PFSK-1 (cell line): Measurements from ENCODE around the gene SNX33.

Experiments
- FOXP2 ChIP-seq: optimal IDR thresholded peaks from 2 replicates; pipeline ENCODE3; 2011; ENCODE audit warnings: borderline replicate concordance, control low read depth, inconsistent platforms; ENCODE audit not compliant: insufficient read depth; ENCODE audit errors: extremely low read length, extremely low read depth
- POLR2AphosphoS5 ChIP-seq: IDR thresholded peaks from 2 replicates; pipeline ENCODE4 v1.6.1; 2012; ENCODE audit warnings: low read depth, mild to moderate bottlenecking, control low read depth, low read length, moderate library complexity
- REST ChIP-seq, 2 experiments: IDR thresholded peaks; 2 replicates each; pipeline versions ENCODE4 v1.6.1 to v1.8.0; 2011 to 2012; ENCODE audit warnings: low read depth in 2 of 2, low read length in 2 of 2, control low read depth in 1 of 2, inconsistent platforms in 1 of 2, mild to moderate bottlenecking in 1 of 2, moderate library complexity in 1 of 2; ENCODE audit not compliant: insufficient read depth in 1 of 2
- SIN3A ChIP-seq: IDR thresholded peaks from 2 replicates; pipeline ENCODE4 v1.6.1; 2012; ENCODE audit warnings: mild to moderate bottlenecking, low read length, moderate library complexity, borderline replicate concordance; ENCODE audit not compliant: insufficient read depth
- TAF1 ChIP-seq: IDR thresholded peaks from 2 replicates; pipeline ENCODE4 v1.6.1; 2012; ENCODE audit warnings: low read length, control low read depth, borderline replicate concordance; ENCODE audit not compliant: insufficient read depth

SNX33 gene

DNA sequence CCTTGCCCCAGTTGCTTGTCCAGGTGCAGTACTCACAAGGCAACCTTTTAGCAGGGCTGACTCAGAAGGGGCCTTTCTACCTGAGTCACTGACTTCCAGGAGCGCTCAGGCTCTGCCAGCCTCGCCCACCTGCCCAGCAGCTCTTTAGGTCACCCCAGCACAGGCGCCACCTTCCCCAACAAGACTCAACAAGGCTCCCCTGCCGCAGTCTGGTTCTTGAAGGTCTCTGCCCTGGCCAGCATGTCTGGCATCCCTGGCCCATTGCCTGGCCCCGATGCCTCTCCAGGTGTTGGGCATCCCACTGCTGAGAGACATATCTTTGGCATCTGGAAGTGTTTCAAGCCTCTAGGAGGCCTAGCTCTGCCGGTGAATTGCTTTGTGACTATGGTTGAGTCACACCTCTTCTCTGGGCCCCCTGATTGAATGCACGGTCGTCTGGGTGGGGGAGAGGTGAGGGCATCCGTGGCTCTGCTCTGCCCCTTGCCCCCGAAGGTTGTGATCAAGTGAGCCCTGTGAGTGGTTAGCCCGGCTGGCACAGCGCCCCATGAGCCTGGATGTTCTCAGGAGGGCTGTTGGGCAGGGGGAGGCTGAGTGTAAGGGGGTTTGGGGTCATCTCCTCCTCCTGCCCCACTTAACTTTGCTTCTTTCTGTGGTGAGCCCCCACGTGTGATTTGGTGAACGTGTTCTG, 21.6 kb downstream of the SNX33 start:
- no peak for TF ChIP-seq TAF1
- TF ChIP-seq SIN3A, result no peak
- no peak for TF ChIP-seq FOXP2
- TF ChIP-seq POLR2AphosphoS5, result no peak
- no peak for TF ChIP-seq REST (IDR thresholded peaks at IDR 0.05; ENCODE audit: insufficient read depth in 1 of 2, low read depth in 2 of 2, low read length in 2 of 2)

DNA sequence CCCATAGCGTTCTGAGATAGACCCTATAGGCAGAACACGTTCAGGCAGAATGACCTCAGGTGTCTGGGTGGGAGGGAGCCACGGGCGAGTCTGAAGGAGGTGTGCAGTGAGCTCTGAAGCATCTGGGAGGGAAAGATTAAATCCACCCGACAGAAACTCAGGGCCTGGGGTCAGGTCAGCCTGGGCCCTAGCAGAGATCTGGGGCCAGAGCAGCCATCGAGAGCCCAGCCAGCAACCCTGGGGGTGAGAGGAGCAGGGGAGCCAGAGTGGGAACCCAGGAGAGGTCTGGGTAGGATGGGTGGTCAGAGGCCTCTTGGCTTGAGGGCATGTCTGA, 22.1 kb downstream of the SNX33 start:
- no peak for TF ChIP-seq REST (IDR thresholded peaks at IDR 0.05; ENCODE audit: insufficient read depth in 1 of 2, low read depth in 2 of 2, low read length in 2 of 2)
- no peak for TF ChIP-seq POLR2AphosphoS5
- no peak for TF ChIP-seq SIN3A
- no peak for TF ChIP-seq TAF1
- TF ChIP-seq FOXP2, result no peak

DNA sequence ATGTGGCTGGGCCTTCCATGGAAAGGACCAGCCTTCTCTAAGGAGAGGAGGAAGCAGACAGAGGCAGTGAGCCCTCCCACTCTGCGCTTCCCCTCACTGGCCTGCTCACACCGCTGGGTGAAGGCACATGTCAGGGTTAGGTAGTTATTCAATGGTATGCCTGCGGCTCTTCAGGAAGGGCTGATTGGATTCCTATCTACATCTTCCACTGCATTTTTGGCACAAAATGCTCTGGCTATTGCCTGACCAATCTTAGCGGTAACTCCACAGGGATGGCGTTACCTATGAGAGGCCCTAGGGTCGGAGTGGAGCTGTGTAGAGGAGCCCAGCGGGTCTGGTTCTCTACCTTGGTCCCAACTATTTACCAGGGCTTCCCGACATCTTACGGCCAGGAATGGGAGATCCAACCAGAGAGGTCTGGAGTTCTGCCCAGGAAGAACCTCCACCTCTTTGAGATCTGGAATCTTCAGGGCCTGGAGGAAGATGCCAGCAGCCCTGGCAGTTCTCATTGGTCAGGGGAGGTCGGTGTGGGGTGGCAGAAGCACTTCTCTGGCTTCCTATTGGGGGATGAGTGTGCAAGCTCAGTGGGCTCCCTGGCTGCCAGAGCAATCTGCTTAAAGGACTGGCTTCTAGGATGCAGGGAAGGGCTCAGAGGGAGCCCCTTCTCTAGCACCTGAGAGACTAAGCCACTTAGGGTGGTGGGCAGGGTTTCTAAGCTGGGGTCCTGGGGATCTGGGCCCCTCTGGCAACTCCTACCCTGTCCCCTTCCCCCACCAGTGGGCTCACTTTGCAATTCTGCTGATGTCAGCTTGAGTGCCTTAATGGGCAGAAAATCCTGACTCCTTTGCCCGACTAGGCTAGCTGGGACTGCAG, 24.3 kb downstream of the SNX33 start:
- TF ChIP-seq REST (IDR thresholded peaks at IDR 0.05; ENCODE audit: insufficient read depth in 1 of 2, low read depth in 2 of 2, low read length in 2 of 2) (no peak), FOXP2 (no peak), SIN3A (no peak), TAF1 (no peak)

DNA sequence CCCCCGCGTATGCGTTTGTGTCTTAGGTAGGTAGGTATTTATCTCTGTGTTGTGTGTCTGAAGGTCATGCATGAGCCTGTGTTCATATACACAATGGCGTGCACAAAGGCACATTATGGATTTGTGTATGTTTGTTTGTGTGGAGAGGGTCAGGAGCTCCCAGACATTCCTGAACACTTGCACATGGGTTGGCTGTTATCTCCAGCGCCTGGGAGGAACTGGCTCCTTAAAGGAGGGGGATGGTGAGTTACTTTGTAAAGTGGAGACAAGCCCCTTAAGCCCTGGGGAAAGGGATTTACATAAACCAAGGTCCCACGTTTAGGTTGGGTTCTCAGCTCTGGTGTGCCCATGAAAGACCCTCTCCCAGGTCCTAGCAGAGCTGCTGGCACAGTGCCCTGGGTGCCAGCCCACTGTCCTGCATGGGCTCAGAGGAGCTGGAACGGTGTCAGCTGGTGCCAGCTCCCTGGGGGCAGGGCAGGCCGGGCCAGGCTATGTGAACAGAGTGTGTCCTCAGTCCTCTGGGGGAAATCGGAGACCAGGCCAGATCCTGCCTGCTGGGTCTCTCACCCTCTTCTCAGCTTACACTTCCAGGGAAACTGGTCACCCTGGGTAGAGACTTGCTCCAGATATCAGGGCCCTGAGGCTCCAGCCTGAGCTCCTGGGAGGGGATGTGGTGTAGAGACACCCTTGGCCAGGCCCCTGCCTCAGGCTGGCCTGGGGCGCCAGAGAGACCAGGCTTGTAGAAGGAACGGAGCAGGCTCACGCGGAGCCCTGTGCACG, 25.1 kb downstream of the SNX33 start:
- no peak for TF ChIP-seq POLR2AphosphoS5
- TF ChIP-seq TAF1, result no peak
- no peak for TF ChIP-seq SIN3A
- no peak for TF ChIP-seq REST (IDR thresholded peaks at IDR 0.05; ENCODE audit: insufficient read depth in 1 of 2, low read depth in 2 of 2, low read length in 2 of 2)
- TF ChIP-seq FOXP2, result no peak
